Measurements from ENCODE around the gene EIF2B2. TPM values are rescaled to one million over a fixed set of nuclear protein-coding genes. Genes with fewer than 3 reads are reported as not detected.

EIF2B2 gene
- total RNA-seq, 4 donors from 2014 or later = 47.0 to 94.8 (median 69.3) TPM

DNA sequence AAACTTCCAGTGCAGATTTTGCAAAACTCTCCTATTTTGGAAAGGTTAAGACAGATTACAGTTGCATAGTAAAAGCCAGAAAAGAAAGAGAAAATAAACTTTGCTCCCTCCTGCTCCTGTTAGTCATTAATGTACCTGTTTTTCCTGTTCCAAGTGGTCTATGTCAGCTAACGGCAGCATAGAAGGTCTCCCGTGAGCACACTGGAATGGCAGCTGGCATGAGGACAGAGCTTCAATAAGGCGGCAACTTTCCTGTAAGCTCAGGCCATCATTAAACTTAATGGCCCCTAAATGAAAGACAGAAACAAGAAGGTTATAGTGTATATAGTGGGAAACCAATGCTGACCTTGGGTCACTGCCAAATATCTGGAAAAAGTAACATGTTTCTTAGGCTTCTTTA is 16.0 kb downstream of the EIF2B2 start:
- TF ChIP-seq, protein P1, sequence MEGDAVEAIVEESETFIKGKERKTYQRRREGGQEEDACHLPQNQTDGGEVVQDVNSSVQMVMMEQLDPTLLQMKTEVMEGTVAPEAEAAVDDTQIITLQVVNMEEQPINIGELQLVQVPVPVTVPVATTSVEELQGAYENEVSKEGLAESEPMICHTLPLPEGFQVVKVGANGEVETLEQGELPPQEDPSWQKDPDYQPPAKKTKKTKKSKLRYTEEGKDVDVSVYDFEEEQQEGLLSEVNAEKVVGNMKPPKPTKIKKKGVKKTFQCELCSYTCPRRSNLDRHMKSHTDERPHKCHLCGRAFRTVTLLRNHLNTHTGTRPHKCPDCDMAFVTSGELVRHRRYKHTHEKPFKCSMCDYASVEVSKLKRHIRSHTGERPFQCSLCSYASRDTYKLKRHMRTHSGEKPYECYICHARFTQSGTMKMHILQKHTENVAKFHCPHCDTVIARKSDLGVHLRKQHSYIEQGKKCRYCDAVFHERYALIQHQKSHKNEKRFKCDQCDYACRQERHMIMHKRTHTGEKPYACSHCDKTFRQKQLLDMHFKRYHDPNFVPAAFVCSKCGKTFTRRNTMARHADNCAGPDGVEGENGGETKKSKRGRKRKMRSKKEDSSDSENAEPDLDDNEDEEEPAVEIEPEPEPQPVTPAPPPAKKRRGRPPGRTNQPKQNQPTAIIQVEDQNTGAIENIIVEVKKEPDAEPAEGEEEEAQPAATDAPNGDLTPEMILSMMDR (IDR thresholded peaks at IDR 0.05) = no peak
- no peak for TF ChIP-seq POLR2A (IDR thresholded peaks at IDR 0.05)
- H3K36me3 ChIP-seq = peaks cover 24 to 46% of the 10 kb centered on the region in 2 donors
- peaks cover 9 to 24% of the 10 kb centered on the region in 2 donors for H3K4me1 ChIP-seq
- DNase-seq = peak; percentile 51 to 59
- H3K9me3 ChIP-seq = no peaks in the 10 kb centered on the region
- peak overlapping the region; percentile 43 to 77 (median 48) for H3K27ac ChIP-seq
- no peak overlapping the region for H3K4me3 ChIP-seq (replicated peaks in 1 of 3)
- intact Hi-C loops (cut with DNase I) = no loop called here
- H3K27me3 ChIP-seq = no peaks in the 10 kb centered on the region
- WGBS, 2 donors = 38 to 45% methylated on average over 3 of the region's 3 CpGs

DNA sequence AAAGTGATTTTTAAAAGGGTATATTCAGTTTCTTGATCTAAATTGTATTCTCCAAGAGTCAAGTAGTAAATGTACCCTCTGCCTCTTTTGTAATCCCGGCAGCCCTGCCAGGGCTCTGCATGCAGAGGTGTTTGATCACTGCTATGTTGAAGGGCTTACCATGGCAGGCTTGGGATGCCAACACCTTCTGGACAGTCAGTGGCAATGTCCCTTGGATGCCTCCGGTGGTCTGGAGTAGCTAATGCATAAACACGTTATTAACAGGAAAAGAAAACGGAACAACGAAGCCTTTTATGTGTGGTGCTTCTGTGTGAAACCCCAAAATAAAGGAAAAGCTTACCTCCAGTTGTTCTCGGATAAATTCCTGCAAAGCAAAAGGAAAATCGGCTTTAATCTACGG is 19.9 kb downstream of the EIF2B2 start:
- Histone ChIP-seq H3K4me3 (replicated peaks in 1 of 3) (no peak overlapping the region), H3K36me3 (peaks cover 11 to 13% of the 10 kb centered on the region in 2 donors), H3K27me3 (no peaks in the 10 kb centered on the region), H3K9me3 (no peaks in the 10 kb centered on the region), H3K4me1 (peaks cover 9 to 24% of the 10 kb centered on the region in 2 donors), H3K27ac (peak overlapping the region in 1 of 3 donors; percentile 20)
- intact Hi-C loops (cut with DNase I) = no loop called here
- TF ChIP-seq, protein P1 (IDR thresholded peaks at IDR 0.05) = peak in 5 of 6 experiments; percentile 10 to 50 (median 42)
- TF ChIP-seq POLR2A (IDR thresholded peaks at IDR 0.05) = no peak
- DNase-seq = peak; percentile 71
- 64 to 71% methylated on average over 8 of the region's 8 CpGs for WGBS, 2 donors

DNA sequence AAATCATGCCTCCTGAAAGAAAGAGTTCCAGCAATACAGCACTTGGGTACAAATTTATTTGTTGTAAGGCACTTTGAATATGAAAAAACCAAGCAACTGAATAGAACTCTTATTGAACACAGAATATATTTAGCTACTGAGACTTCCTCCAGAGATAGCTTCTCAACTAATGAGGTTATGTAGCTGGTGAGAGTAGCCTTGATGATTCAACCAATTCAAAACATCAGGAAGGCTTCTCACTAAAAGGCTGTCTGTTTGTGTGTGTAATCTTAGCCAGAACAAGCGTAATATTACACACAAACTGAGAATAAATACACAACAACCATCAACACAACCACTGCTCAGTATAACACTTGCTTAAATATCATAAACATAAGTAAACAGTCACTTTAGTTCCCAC is 20.4 kb downstream of the EIF2B2 start:
- no peak overlapping the region for H3K4me3 ChIP-seq (replicated peaks in 1 of 3)
- no peak for DNase-seq
- H3K27ac ChIP-seq = peak overlapping the region in 1 of 3 donors; percentile 20
- intact Hi-C loops (cut with DNase I) = no loop called here
- WGBS, 2 donors = 93 to 100% methylated on average over 1 of the region's 1 CpG
- H3K4me1 ChIP-seq = peaks cover 9 to 23% of the 10 kb centered on the region in 2 donors
- H3K9me3 ChIP-seq = no peaks in the 10 kb centered on the region
- no peaks in the 10 kb centered on the region for H3K27me3 ChIP-seq
- H3K36me3 ChIP-seq = peaks cover 9 to 12% of the 10 kb centered on the region in 2 donors
- TF ChIP-seq, protein P1 (IDR thresholded peaks at IDR 0.05) = no peak
- no peak for TF ChIP-seq POLR2A (IDR thresholded peaks at IDR 0.05)

DNA sequence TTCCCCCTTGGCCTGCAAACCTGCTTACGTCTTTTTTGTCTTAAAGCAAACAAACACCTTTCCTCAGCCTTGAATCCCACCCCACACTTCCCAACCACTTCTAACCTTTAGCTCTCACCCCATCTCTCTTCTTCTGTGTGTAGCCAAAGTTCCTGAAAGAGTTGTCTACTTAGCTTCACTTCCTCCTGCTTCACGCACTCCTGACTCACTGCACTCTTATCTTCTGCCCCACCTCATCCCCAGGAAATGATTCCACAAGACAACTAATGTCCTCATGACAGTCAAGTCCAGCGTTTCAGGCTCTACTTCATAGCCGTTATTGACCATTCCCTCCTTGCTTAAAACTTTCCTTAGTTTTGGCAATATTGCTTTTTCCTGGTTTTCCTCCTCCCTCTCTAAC is 22.4 kb downstream of the EIF2B2 start:
- Histone ChIP-seq H3K9me3 (no peaks in the 10 kb centered on the region), H3K4me1 (peaks cover 4 to 15% of the 10 kb centered on the region in 2 donors), H3K27me3 (no peaks in the 10 kb centered on the region), H3K4me3 (replicated peaks in 1 of 3) (no peak overlapping the region), H3K36me3 (peaks cover 4 to 6% of the 10 kb centered on the region in 2 donors), H3K27ac (peak overlapping the region in 1 of 3 donors; percentile 18)
- intact Hi-C loops (cut with DNase I) = no loop called here
- DNase-seq = no peak
- WGBS, 2 donors = 75 to 79% methylated on average over 4 of the region's 4 CpGs
- TF ChIP-seq POLR2A (IDR thresholded peaks at IDR 0.05) = no peak
- TF ChIP-seq, protein P1 (IDR thresholded peaks at IDR 0.05) = no peak

DNA sequence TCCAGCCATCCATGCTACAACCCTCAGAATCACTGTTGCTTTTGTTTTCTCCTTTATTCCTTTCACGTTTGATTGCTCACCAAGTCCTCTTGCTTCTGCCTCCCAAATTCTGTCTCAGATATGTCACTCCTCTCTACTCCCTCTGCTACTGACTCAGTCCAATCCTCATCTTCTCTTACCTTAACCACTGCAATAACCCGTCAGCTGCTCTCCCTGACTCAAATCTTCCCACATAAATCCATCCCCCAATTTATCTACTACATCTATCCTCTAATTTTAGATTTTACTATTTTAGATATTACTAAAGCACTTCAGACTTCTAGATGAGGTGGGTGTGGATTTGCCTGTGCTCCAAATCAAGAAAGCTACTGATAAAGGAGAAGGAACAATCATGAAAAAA is 23.2 kb downstream of the EIF2B2 start:
- DNase-seq = no peak
- intact Hi-C loops (cut with DNase I) = no loop called here
- no peak for TF ChIP-seq POLR2A (IDR thresholded peaks at IDR 0.05)
- no peaks in the 10 kb centered on the region for H3K9me3 ChIP-seq
- H3K36me3 ChIP-seq = peaks cover 0 to 6% of the 10 kb centered on the region in 2 donors
- H3K4me1 ChIP-seq = peaks cover 12 to 20% of the 10 kb centered on the region in 2 donors
- 95 to 98% methylated on average over 2 of the region's 2 CpGs for WGBS, 2 donors
- H3K27ac ChIP-seq = peak overlapping the region in 1 of 3 donors; percentile 18
- no peak overlapping the region for H3K4me3 ChIP-seq (replicated peaks in 1 of 3)
- H3K27me3 ChIP-seq = no peaks in the 10 kb centered on the region
